ENCODE measurements around the gene IFIT5.

GRCh38 chr10:89416465-89416864 is 2.1 kb downstream of the IFIT5 start:
- TF ChIP-seq CTCF (IDR thresholded peaks at IDR 0.05; ENCODE audit: insufficient read depth, low read depth, low read length) (no peak), EZH2 (IDR thresholded peaks at IDR 0.05; ENCODE audit: insufficient read depth, low read length) (no peak)

All from astrocyte (in vitro differentiated cells and primary cell).